HG02588 (cell line): ENCODE measurements around the gene PEX26.
A peak's percentile ranks its signal among the peaks of the same experiment; 100 is the strongest.
"Not testable (repeated sequence)": the region's sequence is repeated elsewhere in the genome, so short reads cannot be mapped to it uniquely, and the experiment has no call there.

ENCODE experiments used
- ATAC-seq: cut with Tn5 transposase; IDR thresholded peaks from one replicate; pipeline ENCODE4 v1.9.1; 2021; ENCODE audit warnings: mild to moderate bottlenecking, moderate library complexity; ENCODE audit not compliant: unreplicated experiment

Gene PEX26

GRCh38 chr22:18056161-18056666, 21.6 kb upstream of the PEX26 start:
- ATAC-seq: no peak

GRCh38 chr22:18056807-18057474, 20.8 kb upstream of the PEX26 start:
- ATAC-seq: peak; percentile 51

DNA sequence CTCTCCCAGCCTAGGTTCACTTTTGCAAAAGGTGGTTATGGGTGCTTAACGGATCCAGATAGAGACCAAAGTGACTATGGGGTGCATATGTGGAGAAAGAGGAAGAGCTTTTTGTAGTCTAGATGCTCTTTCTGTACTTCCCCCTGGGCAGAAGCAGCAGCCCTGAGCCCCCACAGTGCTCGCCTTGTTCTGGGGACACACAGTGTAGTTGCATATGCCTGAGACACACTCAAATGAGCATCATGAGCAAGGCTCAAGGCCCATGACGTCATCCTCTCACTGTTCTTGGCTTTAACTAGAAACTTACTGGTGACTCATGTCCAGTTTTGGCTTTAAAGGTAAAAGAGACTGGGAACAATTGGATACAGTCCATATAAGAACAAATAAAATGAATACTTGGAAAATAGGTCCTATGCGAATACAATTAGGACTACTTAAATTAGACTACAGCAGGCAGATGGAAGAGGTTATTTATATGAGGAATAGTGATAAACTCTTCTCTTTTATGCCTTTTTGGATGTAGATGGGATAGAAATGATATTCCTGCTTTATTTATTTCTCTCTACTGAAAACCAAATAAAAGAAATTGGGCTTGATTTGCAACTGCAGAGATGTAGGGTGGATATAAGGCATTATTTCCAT, 20.1 kb upstream of the PEX26 start:
- peak; percentile 48 for ATAC-seq

GRCh38 chr22:18058371-18059093, 19.3 kb upstream of the PEX26 start:
- ATAC-seq: no peak

GRCh38 chr22:18059094-18059417, 18.7 kb upstream of the PEX26 start:
- ATAC-seq: no peak

- ATAC-seq: no peak
Measured at GRCh38 chr22:18059473-18059872, 18.3 kb upstream of the PEX26 start.

DNA sequence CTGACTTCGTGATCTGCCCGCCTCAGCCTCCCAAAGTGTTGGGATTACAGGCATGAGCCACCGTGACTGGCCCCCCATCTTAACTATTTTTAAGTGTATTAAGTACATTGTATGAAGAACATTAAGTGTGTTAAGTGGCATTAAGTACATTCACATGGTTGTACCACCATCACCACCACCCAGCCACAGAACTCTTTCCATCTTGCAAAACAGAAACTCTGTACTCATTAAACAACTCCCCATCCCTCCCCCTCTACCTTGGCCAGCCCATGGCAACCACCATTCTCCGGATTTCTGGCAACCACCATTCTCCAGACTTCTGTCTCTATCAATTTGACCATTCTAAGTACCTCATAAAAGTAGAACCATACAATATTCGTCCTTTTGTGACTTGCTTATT, 17.8 kb upstream of the PEX26 start:
- ATAC-seq: no peak

DNA sequence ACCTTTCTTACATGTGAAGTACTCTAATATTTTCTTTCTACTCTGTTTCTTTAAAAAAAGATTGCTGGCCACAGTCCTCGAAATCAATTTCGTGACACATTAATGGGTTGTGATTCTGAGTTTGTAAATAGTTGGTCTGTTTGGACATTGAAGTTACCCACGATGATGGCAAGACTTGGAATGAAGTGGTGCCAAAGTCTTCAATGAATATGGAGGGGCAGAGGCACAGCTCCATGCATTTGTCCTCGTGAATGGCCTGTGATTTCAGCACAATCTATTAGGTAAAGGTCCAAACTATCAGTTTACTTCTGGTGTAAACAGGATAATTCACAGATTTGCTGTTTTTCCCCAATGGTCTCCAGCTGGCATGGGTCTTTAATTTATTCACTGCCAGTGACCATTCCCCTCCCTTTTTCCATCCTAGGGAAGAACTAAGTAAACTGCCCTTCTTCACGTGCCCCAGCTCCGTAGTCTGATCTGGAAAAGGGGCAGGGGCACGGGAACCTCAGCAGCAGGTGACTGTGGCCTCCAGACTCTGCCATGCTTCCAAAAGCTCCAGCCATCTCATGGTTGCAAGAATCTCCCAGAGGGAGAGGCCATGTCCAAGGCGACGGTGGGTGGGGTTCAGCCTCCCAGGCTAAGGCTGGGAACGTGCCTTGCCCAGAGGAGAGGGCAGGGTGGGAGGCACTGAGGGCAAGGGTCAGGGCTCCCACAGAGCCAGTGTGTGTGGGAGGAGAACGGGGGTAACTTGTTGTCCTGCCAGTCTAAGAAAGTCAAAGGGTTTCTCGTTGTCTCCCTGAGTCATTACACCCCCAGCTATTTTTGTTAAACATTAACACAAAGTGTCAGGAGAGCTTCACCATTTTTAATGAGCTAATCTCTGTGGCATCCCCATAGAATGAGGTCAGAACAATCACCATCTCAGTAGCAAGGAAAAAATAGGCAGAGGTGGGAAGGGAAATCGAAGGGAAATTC, 16.9 kb upstream of the PEX26 start:
- ATAC-seq: no peak

DNA sequence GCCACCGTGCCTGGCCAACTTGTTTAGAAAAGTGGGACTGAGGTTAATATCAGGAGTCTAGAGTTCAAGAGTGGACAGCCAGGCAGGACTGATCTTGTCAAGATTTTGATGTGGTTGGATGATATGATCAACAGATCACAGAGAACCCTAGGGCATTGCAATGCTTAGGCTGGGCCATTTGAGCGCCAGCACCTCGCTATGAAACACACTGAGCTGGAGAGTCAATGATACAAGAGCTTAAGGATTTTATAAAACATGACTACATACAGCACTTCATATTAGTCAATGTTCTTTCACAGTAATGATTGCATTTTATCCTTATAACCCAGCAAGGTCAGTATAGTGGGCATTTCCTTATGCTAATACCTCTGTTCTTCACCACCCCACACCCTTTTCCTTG, 15.4 kb upstream of the PEX26 start:
- no peak for ATAC-seq

DNA sequence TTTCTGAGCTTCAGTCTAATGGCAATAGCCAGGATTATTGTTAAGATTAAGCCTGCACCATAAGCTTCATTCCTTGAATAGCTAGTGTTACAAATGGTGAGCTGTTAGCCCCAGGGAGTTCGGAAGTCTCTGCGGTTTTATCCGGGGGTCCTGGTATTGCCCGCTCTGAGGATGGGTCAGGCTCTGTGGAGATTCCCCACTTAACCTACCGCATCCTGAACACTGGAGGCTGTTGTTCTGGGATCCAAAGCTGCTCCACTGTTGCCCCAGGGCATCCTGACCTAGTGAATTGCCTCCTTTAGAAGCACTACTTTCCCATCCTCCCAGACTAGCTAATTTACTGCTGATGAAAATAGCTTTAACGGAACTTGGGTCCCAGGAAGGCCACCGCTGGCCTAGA, 14.5 kb upstream of the PEX26 start:
- no peak for ATAC-seq

- not testable (repeated sequence) for ATAC-seq
Measured at GRCh38 chr22:18063715-18064114, 14.1 kb upstream of the PEX26 start.

- no peak for ATAC-seq
Measured at GRCh38 chr22:18064636-18065035, 13.2 kb upstream of the PEX26 start.

DNA sequence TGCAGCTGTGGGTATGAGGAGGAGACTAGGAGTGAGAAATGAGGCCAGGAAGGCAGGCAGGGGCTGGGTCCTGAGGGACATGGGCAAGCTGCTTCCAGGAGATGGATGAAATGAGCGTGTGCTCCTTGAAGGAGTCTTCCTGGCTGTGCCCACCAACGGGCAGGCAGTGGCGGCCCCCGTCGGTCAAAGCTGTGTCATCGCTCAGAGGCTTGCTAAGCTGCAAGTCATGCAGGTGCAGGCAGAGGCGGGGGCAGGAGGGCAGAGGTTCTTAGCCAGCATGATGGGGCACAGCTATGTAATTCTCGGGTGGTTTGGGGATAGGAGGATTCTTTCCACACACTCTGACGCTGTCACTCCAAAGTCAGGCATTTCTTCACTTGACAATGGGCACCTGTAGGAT, 12.5 kb upstream of the PEX26 start:
- ATAC-seq: no peak

GRCh38 chr22:18066181-18066859, 11.5 kb upstream of the PEX26 start:
- no peak for ATAC-seq

GRCh38 chr22:18067121-18067520, 10.7 kb upstream of the PEX26 start:
- ATAC-seq: no peak

- ATAC-seq: no peak
Measured at GRCh38 chr22:18067548-18068341, 10.0 kb upstream of the PEX26 start.

- ATAC-seq: no peak
Measured at GRCh38 chr22:18068381-18068988, 9.3 kb upstream of the PEX26 start.

DNA sequence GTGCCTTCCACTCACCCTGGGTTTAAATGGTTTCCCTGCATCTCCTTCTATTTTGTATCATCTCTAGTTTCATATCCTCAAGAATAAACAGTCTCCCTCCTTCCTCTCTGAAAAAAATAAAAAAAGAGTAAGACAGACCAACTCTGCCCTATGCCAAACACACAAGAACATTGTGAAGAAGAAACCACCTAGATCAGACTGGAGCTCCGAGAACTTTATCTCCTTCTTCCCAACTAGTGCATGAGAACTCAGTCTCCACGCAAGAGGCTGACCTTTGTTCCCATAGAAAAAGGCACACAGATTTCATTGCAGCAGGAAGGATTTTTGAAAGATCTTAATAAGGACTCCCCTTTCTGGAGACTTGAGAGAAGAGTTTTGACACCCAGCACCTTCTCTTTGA, 8.7 kb upstream of the PEX26 start:
- ATAC-seq: no peak

- no peak for ATAC-seq
Measured at GRCh38 chr22:18070041-18070440, 7.7 kb upstream of the PEX26 start.
